Right lobe of liver (tissue), 4 donors: Measurements from ENCODE around the gene LAT.
"Not testable (repeated sequence)": the region's sequence is repeated elsewhere in the genome, so short reads cannot be mapped to it uniquely, and the experiment has no call there.

Experiments
- POLR2A ChIP-seq: fragments of 450-650 bp; IDR thresholded peaks from one replicate; pipeline ENCODE4 v1.6.1; 2017; ENCODE audit warnings: antibody characterized with exemption, mild to moderate bottlenecking
- TF ChIP-seq, protein P1 (sequence below), 4 donors: fragments of 200-600 bp in 3 of 4; fragments of 450-650 bp in 1 of 4; IDR thresholded peaks; one replicate each; pipeline versions ENCODE4 v1.5.1 to v1.8.0; 2016 to 2022; ENCODE audit warnings: antibody characterized with exemption in 4 of 4, mild to moderate bottlenecking in 2 of 4
- donor health status: DM: no; HTN: no; CAD: no.
- donor health status: DM: no; HTN: no; CAD: no.
- donor health status: DM: no; HTN: yes; CAD: no.

DNA sequence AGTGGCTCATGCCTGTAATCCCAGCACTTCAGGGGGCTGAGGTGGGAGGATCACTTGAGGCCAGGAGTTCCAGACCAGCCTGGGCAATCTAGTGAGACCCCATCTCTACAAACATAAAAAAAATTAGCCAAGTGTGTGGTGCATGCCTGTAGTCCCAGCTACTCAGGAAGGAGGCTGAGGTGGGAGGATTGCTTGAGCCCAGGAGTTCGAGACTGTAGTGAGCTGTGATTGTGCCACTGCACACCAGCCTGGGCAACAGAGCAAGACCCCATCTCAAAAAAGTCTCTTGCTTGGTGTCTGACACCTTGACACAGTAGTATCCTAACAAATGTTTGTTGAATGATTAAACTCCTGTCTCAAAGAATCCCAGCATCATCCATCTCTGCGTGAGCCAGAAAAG lies 15.2 kb upstream of the LAT start:
- TF ChIP-seq, protein P1, sequence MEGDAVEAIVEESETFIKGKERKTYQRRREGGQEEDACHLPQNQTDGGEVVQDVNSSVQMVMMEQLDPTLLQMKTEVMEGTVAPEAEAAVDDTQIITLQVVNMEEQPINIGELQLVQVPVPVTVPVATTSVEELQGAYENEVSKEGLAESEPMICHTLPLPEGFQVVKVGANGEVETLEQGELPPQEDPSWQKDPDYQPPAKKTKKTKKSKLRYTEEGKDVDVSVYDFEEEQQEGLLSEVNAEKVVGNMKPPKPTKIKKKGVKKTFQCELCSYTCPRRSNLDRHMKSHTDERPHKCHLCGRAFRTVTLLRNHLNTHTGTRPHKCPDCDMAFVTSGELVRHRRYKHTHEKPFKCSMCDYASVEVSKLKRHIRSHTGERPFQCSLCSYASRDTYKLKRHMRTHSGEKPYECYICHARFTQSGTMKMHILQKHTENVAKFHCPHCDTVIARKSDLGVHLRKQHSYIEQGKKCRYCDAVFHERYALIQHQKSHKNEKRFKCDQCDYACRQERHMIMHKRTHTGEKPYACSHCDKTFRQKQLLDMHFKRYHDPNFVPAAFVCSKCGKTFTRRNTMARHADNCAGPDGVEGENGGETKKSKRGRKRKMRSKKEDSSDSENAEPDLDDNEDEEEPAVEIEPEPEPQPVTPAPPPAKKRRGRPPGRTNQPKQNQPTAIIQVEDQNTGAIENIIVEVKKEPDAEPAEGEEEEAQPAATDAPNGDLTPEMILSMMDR (IDR thresholded peaks at IDR 0.05) = not testable (repeated sequence)
- not testable (repeated sequence) for TF ChIP-seq POLR2A
